ENCODE results near the gene ZNF337.

DNA sequence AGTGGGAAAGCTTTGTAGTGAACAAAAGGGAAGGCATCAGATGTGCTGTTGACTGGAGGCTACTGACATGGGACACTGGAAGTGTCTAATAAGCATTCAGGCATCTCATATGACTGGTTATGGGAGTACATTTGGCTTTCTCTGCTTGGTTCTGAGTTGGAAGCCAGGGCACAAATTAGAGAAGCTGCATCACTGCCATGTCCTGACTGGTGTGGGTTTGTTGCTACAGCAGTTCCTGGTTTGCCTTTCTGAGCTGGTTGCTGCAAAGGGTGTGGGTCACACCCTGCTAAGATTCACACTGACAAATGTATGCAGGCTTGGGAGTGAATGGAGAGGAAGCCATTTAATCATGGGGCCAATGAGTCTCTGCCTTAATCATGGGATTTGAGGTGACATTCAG lies 36.7 kb downstream of the ZNF337 start:
- TF ChIP-seq, protein P1, sequence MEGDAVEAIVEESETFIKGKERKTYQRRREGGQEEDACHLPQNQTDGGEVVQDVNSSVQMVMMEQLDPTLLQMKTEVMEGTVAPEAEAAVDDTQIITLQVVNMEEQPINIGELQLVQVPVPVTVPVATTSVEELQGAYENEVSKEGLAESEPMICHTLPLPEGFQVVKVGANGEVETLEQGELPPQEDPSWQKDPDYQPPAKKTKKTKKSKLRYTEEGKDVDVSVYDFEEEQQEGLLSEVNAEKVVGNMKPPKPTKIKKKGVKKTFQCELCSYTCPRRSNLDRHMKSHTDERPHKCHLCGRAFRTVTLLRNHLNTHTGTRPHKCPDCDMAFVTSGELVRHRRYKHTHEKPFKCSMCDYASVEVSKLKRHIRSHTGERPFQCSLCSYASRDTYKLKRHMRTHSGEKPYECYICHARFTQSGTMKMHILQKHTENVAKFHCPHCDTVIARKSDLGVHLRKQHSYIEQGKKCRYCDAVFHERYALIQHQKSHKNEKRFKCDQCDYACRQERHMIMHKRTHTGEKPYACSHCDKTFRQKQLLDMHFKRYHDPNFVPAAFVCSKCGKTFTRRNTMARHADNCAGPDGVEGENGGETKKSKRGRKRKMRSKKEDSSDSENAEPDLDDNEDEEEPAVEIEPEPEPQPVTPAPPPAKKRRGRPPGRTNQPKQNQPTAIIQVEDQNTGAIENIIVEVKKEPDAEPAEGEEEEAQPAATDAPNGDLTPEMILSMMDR (IDR thresholded peaks at IDR 0.05; ENCODE audit: low read length) = no peak
- no peak for TF ChIP-seq EZH2 (IDR thresholded peaks at IDR 0.05; ENCODE audit: borderline replicate concordance, low read length)
